ENCODE measurements around the gene NIP7.
"Not testable (repeated sequence)": the region's sequence is repeated elsewhere in the genome, so short reads cannot be mapped to it uniquely, and the experiment has no call there.

The NIP7 gene

GRCh38 chr16:69339289-69340094 lies at the start of gene NIP7, which contains the start of gene COG8:
Gene NIP7 (plus strand): TSS chr16:69339772. CDS start chr16:69339830, 58 bp downstream.
Gene COG8 (minus strand): TSS chr16:69339564. CDS start chr16:69339552, 12 bp downstream.
- peak; percentile 94 for DNase-seq

GRCh38 chr16:69291657-69292056 lies 47.9 kb upstream of the NIP7 start:
- DNase-seq = not testable (repeated sequence)

GRCh38 chr16:69293401-69293800 lies 46.2 kb upstream of the NIP7 start:
- DNase-seq = no peak

- DNase-seq = no peak
These were observed 45.5 kb upstream of the NIP7 start for GRCh38 chr16:69294051-69294450.

- not testable (repeated sequence) for DNase-seq
These were observed 42.8 kb upstream of the NIP7 start for GRCh38 chr16:69296771-69297170.

GRCh38 chr16:69298261-69298660 lies 41.3 kb upstream of the NIP7 start:
- no peak for DNase-seq

GRCh38 chr16:69301187-69301586 lies 38.4 kb upstream of the NIP7 start:
- DNase-seq = no peak

GRCh38 chr16:69301861-69302260 lies 37.7 kb upstream of the NIP7 start:
- no peak for DNase-seq

- DNase-seq = no peak
These were observed 37.3 kb upstream of the NIP7 start for GRCh38 chr16:69302301-69302700.

- DNase-seq = no peak
These were observed 33.5 kb upstream of the NIP7 start for GRCh38 chr16:69306031-69306430.

GRCh38 chr16:69307091-69307490 lies 32.5 kb upstream of the NIP7 start:
- no peak for DNase-seq

- no peak for DNase-seq
These were observed 31.7 kb upstream of the NIP7 start for GRCh38 chr16:69307856-69308255.

- DNase-seq = no peak
These were observed 30.3 kb upstream of the NIP7 start for GRCh38 chr16:69309316-69309715.

GRCh38 chr16:69310653-69311532 lies 28.7 kb upstream of the NIP7 start, which contains the start of gene VPS4A:
Gene VPS4A (plus strand): TSS chr16:69311350. CDS start chr16:69311512, 162 bp downstream.
- peak; percentile 85 for DNase-seq

- DNase-seq = no peak
These were observed 27.8 kb upstream of the NIP7 start for GRCh38 chr16:69311533-69312387.

GRCh38 chr16:69313469-69313868 lies 26.1 kb upstream of the NIP7 start:
- no peak for DNase-seq

GRCh38 chr16:69314534-69314933 lies 25.0 kb upstream of the NIP7 start:
- no peak for DNase-seq

- DNase-seq = no peak
These were observed 23.9 kb upstream of the NIP7 start for GRCh38 chr16:69315486-69316311.

GRCh38 chr16:69316595-69317034 lies 23.0 kb upstream of the NIP7 start:
- no peak for DNase-seq

- no peak for DNase-seq
These were observed 21.2 kb upstream of the NIP7 start for GRCh38 chr16:69318177-69318910.

GRCh38 chr16:69318911-69319289 lies 20.7 kb upstream of the NIP7 start:
- no peak for DNase-seq

Data from NCI-H510A treated with DMSO at 0.1 percent for 48 hours (cell line).